Stimulated activated CD8-positive, alpha-beta memory T cell treated with anti-CD3 and anti-CD28 coated beads, Interleukin-15, amount 100 ng/mL, for 1 hour (primary cell): Measurements from ENCODE around the gene ZBTB22.
"Not testable (repeated sequence)": the region's sequence is repeated elsewhere in the genome, so short reads cannot be mapped to it uniquely, and the experiment has no call there.

Experiments used
- DNase-seq: peaks from one replicate; pipeline ENCODE4 v3.0.0-alpha.2; 2020; ENCODE audit warnings: low read depth

ZBTB22 gene

DNA sequence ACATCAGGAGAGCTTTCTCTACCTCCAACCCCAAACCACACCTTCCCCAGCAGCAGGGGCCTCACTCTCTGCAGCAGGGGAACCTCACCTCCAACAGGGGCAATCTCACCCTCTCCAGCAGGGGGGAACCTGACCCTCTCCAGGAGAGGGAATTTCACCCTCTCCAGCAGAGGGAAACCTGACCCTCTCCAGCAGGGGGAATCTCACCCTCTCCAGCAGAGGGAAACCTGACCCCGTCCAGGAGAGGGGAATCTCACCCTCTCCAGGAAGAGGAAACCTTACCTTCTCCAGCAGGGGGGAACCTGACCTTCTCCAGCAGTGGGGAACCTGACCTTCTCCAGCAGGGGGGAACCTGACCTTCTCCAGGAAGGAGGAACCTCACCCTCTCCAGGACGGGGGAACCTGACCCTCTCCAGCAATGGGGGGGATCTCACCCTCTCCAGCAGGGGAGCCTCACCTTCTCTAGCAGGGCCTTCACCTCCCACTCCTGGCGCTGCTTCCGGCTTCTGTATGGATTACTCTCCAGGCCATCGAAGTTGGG, 37.5 kb downstream of the ZBTB22 start:
- no peak for DNase-seq

DNA sequence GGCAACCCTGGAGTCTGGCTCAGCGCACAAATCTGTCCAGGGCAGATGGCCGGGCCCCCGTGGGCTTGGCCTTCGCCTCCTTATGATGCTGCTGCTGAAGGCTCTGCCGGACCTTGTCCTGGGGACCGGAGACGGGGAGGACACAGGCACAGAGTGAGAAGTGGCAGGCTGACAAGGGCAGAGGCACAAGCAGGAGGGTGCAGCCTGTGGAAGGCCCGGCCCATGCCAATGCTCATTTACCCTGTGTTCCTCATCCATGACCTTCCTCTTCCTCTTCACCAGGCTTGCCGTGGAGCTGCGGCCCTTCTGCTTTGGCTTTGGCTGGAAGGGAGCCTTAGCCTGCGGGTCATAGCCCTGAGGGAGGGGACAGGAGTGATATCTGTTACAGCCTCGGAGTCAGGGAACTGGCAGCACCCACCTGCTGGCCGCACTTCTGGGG, 38.3 kb downstream of the ZBTB22 start:
- DNase-seq = no peak

DNA sequence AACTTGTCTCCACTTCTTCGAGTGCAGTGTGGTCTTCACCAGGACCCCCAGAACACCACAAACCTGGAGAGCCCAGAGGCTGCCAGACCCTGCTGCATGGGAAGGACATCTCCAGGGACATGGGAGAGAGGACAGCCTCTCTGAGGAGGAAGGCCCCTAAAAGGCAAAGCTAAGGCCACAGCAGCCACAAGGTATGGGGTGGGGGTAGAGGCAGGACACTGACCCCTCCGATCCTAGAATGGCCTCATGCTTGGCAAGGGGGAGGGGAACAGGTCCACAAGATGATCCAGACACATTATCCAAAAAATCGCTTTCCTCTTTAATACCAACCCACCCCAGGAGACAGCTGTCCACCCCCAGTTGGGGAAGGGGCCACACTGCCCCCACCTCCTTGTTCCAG, 38.7 kb downstream of the ZBTB22 start:
- no peak for DNase-seq

DNA sequence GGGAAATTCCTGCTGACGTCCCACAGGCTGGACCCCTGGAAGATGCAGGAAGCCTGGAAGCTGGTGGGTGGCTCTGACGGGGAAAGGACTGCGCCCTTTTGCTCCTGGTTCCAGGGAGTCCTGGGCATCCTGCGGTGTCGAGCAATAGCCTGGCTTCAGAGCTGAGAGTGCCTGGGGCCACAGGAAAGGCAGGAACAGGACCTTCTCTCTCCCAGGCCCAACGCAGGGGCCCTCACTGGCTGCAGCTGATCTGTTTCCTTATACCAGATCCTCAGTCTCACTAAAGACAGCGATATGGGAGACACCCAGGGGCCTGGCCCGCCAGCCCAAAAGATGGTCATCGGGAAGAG, 39.2 kb downstream of the ZBTB22 start:
- DNase-seq = no peak

DNA sequence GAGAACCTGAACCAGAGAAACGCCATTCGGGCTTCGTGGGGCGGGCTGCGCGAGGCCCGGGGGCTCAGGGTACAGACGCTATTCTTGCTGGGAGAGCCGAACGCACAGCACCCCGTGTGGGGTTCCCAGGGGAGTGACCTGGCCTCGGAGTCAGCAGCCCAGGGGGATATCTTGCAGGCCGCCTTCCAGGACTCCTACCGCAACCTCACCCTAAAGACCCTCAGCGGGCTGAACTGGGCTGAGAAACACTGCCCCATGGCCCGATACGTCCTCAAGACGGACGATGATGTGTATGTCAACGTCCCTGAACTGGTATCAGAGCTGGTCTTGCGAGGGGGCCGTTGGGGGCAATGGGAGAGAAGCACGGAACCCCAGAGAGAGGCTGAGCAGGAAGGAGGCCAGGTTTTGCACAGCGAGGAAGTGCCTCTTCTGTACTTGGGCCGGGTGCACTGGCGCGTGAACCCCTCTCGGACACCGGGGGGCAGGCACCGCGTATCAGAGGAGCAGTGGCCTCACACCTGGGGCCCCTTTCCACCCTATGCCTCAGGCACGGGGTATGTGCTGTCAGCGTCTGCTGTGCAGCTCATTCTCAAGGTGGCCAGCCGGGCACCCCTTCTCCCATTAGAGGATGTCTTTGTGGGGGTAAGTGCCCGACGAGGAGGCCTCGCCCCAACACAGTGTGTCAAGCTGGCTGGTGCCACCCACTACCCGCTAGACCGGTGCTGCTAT, 39.7 kb downstream of the ZBTB22 start:
- DNase-seq = no peak

DNA sequence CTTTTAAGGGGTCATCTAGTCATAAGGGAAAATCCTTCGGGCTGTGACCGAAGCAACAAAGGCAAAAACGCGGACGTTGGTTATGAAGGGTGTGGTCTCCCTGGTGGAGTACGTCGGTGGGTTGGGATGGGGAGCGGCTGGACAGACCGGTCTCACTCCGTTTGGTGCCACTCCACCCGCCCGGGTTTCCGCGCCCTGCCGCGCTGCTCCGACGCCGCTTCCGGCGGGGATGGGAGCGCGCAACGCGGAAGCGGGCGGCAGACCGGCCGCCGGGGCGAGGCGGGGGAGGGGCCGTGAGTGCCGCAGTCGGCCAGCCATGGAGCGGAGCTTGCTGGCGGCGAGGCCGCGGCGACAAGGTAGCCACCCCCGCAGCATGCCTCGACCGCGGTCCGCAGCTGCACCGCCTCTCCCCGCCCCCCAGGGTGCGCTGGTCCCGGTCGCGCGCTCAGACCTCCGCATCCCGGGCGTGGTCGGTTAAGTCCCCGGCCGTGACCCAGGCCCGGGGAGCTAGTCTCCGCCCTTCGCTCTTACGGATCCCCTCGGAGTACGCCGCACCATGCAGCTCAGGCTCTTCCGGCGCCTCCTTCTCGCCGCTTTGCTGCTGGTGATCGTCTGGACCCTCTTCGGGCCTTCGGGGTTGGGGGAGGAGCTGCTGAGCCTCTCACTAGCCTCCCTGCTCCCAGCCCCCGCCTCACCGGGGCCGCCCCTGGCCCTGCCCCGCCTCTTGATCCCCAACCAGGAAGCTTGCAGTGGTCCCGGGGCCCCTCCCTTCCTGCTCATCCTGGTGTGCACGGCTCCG, 40.5 kb downstream of the ZBTB22 start, which contains the start of gene B3GALT4:
Gene B3GALT4 (plus strand): TSS at position 260 of the 799 bp plus-strand sequence. CDS start 297 bp downstream, at position 557.
- DNase-seq = no peak

DNA sequence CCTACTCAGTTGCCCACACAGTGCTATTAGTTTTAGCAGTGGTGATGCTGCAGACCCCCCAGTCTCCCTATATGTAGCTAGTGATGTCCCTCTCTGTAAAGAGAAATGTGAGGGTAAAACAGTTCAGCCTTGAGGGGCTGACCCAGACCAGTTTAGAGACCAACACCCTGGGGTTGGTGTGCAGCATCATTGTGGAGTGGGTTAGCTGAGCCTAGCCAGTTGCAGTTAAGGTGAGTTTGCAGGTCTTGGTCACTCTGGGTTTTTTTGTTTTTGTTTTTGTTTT, 41.0 kb downstream of the ZBTB22 start:
- no peak for DNase-seq

DNA sequence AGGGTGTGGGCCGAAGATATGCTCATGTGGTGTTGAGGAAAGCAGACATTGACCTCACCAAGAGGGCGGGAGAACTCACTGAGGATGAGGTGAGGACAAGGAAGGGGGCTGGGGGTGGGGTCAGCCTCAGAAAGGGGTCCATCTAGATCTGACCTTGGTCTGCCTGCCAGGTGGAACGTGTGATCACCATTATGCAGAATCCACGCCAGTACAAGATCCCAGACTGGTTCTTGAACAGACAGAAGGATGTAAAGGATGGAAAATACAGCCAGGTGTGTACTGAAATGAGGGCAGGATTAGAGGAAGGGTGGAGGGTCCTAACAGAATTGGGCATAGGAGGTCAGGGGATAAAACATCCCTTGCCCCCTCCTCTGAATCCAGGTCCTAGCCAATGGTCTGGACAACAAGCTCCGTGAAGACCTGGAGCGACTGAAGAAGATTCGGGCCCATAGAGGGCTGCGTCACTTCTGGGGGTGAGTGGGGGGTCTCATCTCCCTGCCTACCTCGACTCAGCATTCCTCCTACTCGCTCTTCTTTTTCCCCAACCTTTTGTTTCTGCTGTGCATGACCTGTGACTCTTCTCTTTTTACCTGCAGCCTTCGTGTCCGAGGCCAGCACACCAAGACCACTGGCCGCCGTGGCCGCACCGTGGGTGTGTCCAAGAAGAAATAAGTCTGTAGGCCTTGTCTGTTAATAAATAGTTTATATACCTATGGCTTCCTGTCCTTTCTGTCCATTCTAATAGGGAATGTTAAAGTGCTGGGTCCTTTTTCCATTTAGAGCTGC, 41.6 kb downstream of the ZBTB22 start:
- not testable (repeated sequence) for DNase-seq

DNA sequence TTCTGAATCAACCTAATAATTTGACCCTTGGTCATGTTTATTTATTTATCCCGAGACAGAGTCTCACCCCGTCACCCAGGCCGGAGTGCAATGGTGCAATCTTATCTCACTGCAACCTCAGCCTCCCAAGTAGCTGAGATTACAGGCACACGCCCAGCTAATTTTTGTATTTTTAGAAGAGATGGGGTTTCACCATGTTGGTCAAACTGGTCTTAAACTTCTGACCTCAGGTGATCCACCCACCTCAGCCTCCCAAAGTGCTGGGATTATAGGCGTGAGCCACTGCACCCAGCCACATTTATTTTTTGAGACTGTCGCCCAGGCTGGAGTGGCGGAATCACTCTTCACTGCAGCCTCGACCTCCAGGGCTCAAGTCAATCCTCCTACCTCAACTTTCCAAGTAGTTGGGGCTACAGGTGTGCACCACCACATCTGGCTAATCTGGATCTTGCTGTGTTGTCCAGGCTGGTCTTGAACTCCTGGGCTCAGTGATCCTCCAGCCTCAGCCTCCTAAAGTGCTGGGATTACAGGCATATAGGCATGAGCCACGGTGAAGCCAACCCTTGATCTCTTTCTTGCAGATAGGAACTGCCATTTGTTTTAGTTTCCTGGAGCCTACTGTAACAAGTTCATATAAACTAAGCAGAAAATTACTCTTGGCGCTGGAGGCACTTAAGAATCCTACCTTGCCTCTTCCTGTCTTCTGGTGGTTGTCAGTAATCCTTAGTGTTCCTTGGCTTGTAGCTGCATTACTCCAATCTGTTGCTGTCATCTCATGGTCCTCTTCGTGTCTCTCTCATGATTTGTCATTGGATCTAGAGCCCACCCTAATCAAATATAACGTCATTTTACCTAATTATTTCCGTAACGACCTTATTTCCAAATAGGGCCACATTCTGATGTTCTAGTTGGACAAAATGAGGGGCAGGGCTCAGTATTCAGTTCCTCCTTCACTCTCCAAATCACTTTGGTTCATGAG, 43.3 kb downstream of the ZBTB22 start:
- DNase-seq = no peak

DNA sequence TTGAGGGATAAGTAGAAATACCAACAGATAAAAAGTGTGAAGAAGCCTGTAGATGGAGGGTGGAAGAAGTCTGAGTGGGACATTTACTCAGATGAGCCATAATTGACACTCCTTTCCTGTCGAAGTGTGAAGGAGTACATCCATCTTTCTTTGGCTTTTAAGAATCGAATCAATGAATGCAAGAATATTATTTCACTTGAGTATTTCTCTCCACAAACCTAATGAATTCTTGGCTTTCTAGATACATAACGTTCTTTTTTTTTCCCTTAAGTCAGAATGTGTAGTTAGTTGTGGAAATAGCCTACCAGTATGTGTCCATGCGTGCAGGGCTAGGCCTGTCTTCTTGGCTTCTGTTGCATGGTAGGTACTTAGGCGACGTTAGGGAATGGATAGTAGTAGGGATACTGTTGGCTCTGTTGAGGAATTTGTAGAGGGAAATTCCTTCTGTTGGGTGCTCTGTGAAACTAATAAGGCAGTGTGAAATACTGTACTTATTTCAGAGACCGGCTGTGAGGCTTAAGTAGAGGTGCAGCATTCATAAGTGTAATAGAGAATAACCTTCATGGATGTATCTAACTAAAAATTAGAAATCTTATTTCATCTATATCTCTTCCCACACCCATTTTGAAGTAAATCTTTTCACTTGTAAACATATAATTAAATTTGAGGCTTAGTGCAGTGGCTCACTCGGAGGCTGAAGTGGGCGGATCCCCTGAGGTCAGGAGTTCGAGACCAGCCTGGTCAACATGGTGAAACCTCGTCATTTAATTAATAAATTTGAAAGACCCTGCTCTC, 44.2 kb downstream of the ZBTB22 start:
- no peak for DNase-seq

DNA sequence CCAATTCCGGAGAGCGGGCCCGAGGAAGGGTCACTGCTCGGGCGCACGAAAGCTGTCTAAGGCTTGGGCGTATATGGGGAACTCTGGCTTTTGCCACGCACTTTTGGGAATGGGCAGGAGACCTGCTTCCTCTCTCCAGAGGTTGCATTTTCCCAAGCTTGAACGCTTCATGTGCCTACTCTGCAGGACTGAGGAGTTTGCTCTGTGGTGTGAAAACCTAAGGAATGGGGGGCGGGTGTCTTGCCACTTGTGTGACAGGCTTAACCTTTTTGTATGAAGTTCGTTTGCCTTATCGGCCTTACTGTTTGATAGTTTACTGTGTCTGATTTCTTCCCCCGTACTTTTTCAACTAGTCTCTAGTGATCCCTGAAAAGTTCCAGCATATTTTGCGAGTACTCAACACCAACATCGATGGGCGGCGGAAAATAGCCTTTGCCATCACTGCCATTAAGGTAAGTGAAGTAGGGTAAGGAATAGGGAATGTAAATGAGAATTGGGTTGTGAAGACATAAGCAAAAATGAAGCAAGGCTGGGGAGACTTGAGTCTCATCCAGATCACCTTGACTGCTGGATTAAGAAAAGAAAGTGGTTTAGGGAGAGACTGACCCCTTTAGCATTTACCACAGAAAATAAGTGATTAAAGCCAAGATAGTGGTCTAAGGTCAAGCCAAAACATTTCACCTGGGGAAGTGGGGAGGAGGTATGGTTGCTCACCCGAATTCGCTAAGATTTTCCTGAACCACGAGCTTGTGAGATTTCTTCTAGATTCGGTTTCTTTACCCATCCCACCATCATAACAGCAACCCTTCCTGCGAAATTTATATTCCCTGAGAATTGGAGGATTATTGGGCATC, 45.0 kb downstream of the ZBTB22 start:
- DNase-seq = no peak

DNA sequence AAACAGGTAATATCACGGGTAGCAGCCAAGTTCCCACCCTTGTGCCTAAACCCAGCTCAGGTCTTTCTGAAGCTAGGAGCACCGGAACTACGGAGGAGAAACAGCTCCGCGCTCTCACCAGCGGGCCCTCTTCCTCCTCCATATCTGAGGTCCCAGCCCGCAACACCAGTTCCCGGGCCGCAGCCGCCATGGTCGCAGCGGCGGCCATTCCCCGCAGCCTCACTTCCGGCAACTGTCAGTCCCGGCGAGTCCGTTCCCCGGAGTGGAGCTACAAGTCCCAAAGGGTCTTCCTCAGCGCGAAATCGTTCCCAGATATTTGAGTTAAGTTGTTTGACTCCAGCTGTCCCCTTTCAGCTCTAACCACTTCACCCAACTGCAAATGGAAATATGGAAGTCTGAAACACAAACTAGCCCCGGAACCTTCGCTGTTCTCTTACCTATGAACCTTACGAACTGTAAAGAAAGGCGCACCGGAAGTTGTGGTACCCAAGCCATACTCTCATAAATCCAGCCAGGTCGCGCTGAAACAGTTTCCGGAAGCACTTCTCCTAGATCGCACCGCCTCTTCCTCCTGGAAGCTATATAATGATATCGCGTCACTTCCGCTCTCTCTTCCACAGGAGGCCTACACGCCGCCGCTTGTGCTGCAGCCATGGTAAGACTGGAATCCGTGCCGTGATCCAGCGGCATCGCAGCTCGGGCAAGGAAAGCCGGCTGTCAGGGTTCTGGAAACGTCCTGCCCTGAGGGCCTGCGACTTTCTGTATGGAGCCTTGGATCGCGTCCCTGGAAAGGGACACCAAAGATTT, 45.9 kb downstream of the ZBTB22 start, which contains the start of the genes RPS18 and VPS52:
Gene RPS18 (plus strand): TSS at position 608 of the 807 bp plus-strand sequence. CDS start 45 bp downstream, at position 653.
Gene VPS52 (minus strand): TSS at position 409 of the 807 bp plus-strand sequence. CDS start 201 bp downstream, at position 208.
- peak; percentile 77 for DNase-seq

DNA sequence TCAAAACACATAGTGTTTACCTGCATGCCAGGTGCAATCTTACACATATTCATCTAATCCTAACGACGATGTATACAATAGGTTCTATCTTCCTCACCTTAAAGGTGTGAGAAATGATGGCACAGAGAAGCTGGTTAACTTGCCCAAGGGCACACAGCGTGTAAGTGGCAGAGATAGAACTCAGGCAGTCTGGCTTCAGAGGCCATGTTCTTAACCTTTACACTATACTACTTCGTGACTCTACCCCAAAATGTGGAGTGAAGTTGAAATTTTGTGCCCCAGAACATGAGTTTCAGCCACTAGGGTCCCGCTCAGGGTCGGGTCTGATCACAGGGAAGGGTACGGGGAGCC, 46.5 kb downstream of the ZBTB22 start:
- DNase-seq = no peak
